Gastrocnemius medialis (tissue), 4 donors: ENCODE measurements around the gene RABGEF1. TPM values are rescaled to one million over a fixed set of nuclear protein-coding genes. Genes with fewer than 3 reads are reported as not detected.
"Not testable (repeated sequence)": the region's sequence is repeated elsewhere in the genome, so short reads cannot be mapped to it uniquely, and the experiment has no call there.

ENCODE experiments used
- ATAC-seq, 2 donors: fragments of 150-250 bp; one replicate each; pipeline ENCODE4 v1.9.1; 2016
- DNase-seq, 2 donors: peaks; one replicate each; pipeline ENCODE4 v3.0.0-alpha.2; 2019
- H3K27ac ChIP-seq, 4 donors: fragments of 200-600 bp; sonication (generic); 1 replicate in 1 of 4; 2 replicates in 3 of 4; pipeline ENCODE4 v1.5.1; 2016 to 2018; ENCODE audit warnings: mild to moderate bottlenecking in 2 of 4, moderate library complexity in 1 of 4
- H3K27me3 ChIP-seq, 3 donors: fragments of 200-600 bp; sonication (generic) in 2 of 3; 1 replicate in 1 of 3; 2 replicates in 2 of 3; pipeline versions ENCODE4 v1.5.1 to v1.6.0; 2016 to 2019; ENCODE audit warnings: mild to moderate bottlenecking in 1 of 3, moderate library complexity in 1 of 3
- H3K36me3 ChIP-seq, 2 donors: fragments of 200-600 bp; sonication (generic) in 1 of 2; one replicate each; pipeline ENCODE4 v1.5.1; 2017 to 2018
- H3K4me1 ChIP-seq, 2 donors: fragments of 200-600 bp; sonication (generic) in 1 of 2; one replicate each; pipeline ENCODE4 v1.5.1; 2016 to 2017; ENCODE audit warnings: mild to moderate bottlenecking in 2 of 2
- H3K4me3 ChIP-seq, 4 donors: fragments of 200-600 bp; sonication (generic) in 3 of 4; 1 replicate in 1 of 4; 2 replicates in 3 of 4; pipeline ENCODE4 v1.5.1; 2016 to 2019; ENCODE audit warnings: mild to moderate bottlenecking in 2 of 4
- H3K9me3 ChIP-seq, 3 donors: fragments of 200-600 bp; sonication (generic) in 2 of 3; 1 replicate in 1 of 3; 2 replicates in 2 of 3; pipeline ENCODE4 v1.5.1; 2016 to 2019
- CTCF ChIP-seq, 5 experiments: fragments of 450-650 bp in 3 of 5; fragments of 200-600 bp in 2 of 5; sonication (generic) in 2 of 5; IDR thresholded peaks in 4 of 5; conservative IDR thresholded peaks in 1 of 5; 1 replicate in 4 of 5; 2 replicates in 1 of 5; pipeline ENCODE4 v1.5.1; 2016 to 2019; ENCODE audit warnings: antibody characterized with exemption in 5 of 5, mild to moderate bottlenecking in 3 of 5, moderate library complexity in 3 of 5
- POLR2A ChIP-seq, 2 donors: fragments of 450-650 bp; IDR thresholded peaks; one replicate each; pipeline ENCODE4 v1.6.1; 2017; ENCODE audit warnings: antibody characterized with exemption in 2 of 2, mild to moderate bottlenecking in 2 of 2, moderate library complexity in 2 of 2
- in situ Hi-C, 4 donors: fragments of 200-750 bp; cut with MboI; loops; one replicate each; pipeline versions ENCODE4 v1.15.0 to v1.8.0; 2017; ENCODE audit warnings: low sequenced_read_pairs in 4 of 4
- intact Hi-C: fragments of 100-400 bp; cut with DNase I; formaldehyde crosslinking; loops from one replicate; pipeline ENCODE4 v1.15.1; 2023; ENCODE audit warnings: low total_unique reads
- total RNA-seq, 4 donors: library from RNA; depleted of rRNA; stranded (reverse); fragments of >200 nt; gene quantifications; one replicate each; pipeline versions ENCODE4 v1.1.0 to v1.2.3, GENCODE V29; 2016

Gene RABGEF1
- total RNA-seq, 4 donors from 2014 or later, result 18.8 to 29.7 (median 24.9) TPM

GRCh38 chr7:66776800-66777442 is 36.4 kb downstream of the RABGEF1 start:
- DNase-seq, result no peak
- no peaks in the 10 kb centered on the region for H3K9me3 ChIP-seq
- H3K4me1 ChIP-seq, result no peaks in the 10 kb centered on the region
- intact Hi-C loops (no loop called here), in situ Hi-C loops (no loop called here)
- no peak for ATAC-seq
- H3K27ac ChIP-seq, result no peak overlapping the region
- no peak overlapping the region for H3K4me3 ChIP-seq
- TF ChIP-seq CTCF (IDR thresholded peaks at IDR 0.05 in 4 of 5, conservative IDR thresholded peaks at IDR 0.05 in 1 of 5), result no peak
- TF ChIP-seq POLR2A (IDR thresholded peaks at IDR 0.05), result no peak
- H3K36me3 ChIP-seq, result peaks cover 0 to 66% of the 10 kb centered on the region in 2 donors
- H3K27me3 ChIP-seq, result no peaks in the 10 kb centered on the region

GRCh38 chr7:66778201-66778600 is 37.7 kb downstream of the RABGEF1 start:
- in situ Hi-C loops (no loop called here), intact Hi-C loops (no loop called here)
- TF ChIP-seq CTCF (IDR thresholded peaks at IDR 0.05 in 4 of 5, conservative IDR thresholded peaks at IDR 0.05 in 1 of 5), result no peak
- TF ChIP-seq POLR2A (IDR thresholded peaks at IDR 0.05), result no peak

GRCh38 chr7:66779669-66780409 is 39.3 kb downstream of the RABGEF1 start:
- intact Hi-C loops (no loop called here), in situ Hi-C loops (no loop called here)
- Histone ChIP-seq H3K4me1 (no peaks in the 10 kb centered on the region), H3K4me3 (no peak overlapping the region), H3K36me3 (peaks cover 0 to 78% of the 10 kb centered on the region in 2 donors), H3K27me3 (no peaks in the 10 kb centered on the region), H3K9me3 (no peaks in the 10 kb centered on the region), H3K27ac (no peak overlapping the region)
- no peak for DNase-seq
- ATAC-seq, result no peak
- no peak for TF ChIP-seq POLR2A (IDR thresholded peaks at IDR 0.05)
- TF ChIP-seq CTCF (IDR thresholded peaks at IDR 0.05 in 4 of 5, conservative IDR thresholded peaks at IDR 0.05 in 1 of 5), result no peak

More at GRCh38 chr7:66778201-66778600, 37.7 kb downstream of the RABGEF1 start:
- Histone ChIP-seq H3K4me1 (no peaks in the 10 kb centered on the region), H3K4me3 (no peak overlapping the region), H3K27me3 (no peaks in the 10 kb centered on the region), H3K9me3 (no peaks in the 10 kb centered on the region), H3K27ac (no peak overlapping the region), H3K36me3 (peaks cover 0 to 76% of the 10 kb centered on the region in 2 donors)
- ATAC-seq, result no peak
- DNase-seq, result no peak

GRCh38 chr7:66781408-66782090 is 41.0 kb downstream of the RABGEF1 start:
- DNase-seq, result no peak
- Histone ChIP-seq H3K27me3 (no peaks in the 10 kb centered on the region), H3K4me3 (no peak overlapping the region), H3K36me3 (peaks cover 0 to 77% of the 10 kb centered on the region in 2 donors), H3K27ac (no peak overlapping the region), H3K4me1 (no peaks in the 10 kb centered on the region), H3K9me3 (no peaks in the 10 kb centered on the region)
- intact Hi-C loops, result no loop called here
- no peak for TF ChIP-seq CTCF (IDR thresholded peaks at IDR 0.05 in 4 of 5, conservative IDR thresholded peaks at IDR 0.05 in 1 of 5)
- TF ChIP-seq POLR2A (IDR thresholded peaks at IDR 0.05), result no peak
- in situ Hi-C loops, result no loop called here
- ATAC-seq, result no peak

GRCh38 chr7:66782875-66783274 is 42.3 kb downstream of the RABGEF1 start:
- not testable (repeated sequence) for H3K27me3 ChIP-seq

GRCh38 chr7:66783887-66784595 is 43.5 kb downstream of the RABGEF1 start:
- ATAC-seq, H3K9me3 ChIP-seq, H3K27me3 ChIP-seq, DNase-seq, H3K27ac ChIP-seq, in situ Hi-C loops, H3K4me3 ChIP-seq, intact Hi-C loops, H3K4me1 ChIP-seq: not testable (repeated sequence)
- H3K36me3 ChIP-seq, result peaks cover 0 to 70% of the 10 kb centered on the region in 2 donors

More at GRCh38 chr7:66782875-66783274, 42.3 kb downstream of the RABGEF1 start:
- H3K4me1 ChIP-seq, H3K27ac ChIP-seq, intact Hi-C loops, in situ Hi-C loops, H3K4me3 ChIP-seq, DNase-seq, H3K9me3 ChIP-seq, ATAC-seq: not testable (repeated sequence)
- H3K36me3 ChIP-seq, result peaks cover 0 to 70% of the 10 kb centered on the region in 2 donors
